Measurements from ENCODE around the gene TTC6. TPM values are rescaled to one million over a fixed set of nuclear protein-coding genes. Genes with fewer than 3 reads are reported as not detected.

The TTC6 gene
- total and polyA plus RNA-seq, 10 of the 15 experiments (the other 5 are each of a cell fraction or from before 2014, with no cell fraction given) = not detected

DNA sequence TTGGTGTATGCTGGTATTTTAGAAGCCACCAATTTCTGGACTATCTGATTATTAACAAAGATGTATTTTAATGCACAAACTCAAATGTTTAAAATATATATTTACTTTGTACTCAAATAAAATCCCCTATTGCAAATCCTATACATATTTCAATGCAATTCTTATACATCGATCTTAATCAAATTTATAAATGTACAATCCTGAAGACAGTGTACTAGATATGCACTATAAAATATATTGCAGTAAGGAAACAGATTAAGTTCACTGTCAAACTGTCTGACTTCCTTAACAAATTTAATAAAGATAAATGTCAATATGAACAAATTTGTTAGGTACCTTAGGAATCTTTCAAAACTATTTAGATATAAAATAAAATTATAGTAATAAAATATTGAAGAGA lies 44.3 kb upstream of the TTC6 start:
- ChIA-PET RAD21 (ENCODE audit: unreplicated experiment) (no interaction called here), SMC1A (ENCODE audit: uncharacterized antibody, unreplicated experiment) (no interaction called here), POLR2A (no interaction called here), CTCF (no interaction called here)
- ATAC-seq = no peak
- DNase-seq (ENCODE audit: low read depth, low spot score) = no peak
- H3K4me3 ChIP-seq = no peak overlapping the region
- BruUV-seq (replicated peaks) = no TSS peak
- no peak overlapping the region for H3K27ac ChIP-seq (ENCODE audit: control insufficient read depth, insufficient read depth)
- H3K4me2 ChIP-seq (ENCODE audit: control insufficient read depth, insufficient read depth) = no peak overlapping the region
- H3K79me2 ChIP-seq (ENCODE audit: control insufficient read depth, insufficient read depth, low read length) = no peaks in the 10 kb centered on the region
- in situ Hi-C loops (cut with MboI) = no loop called here
- 43% methylated on average over 1 of the region's 1 CpG for WGBS (ENCODE audit: insufficient coverage, insufficient replicate concordance, low lambda C conversion rate, missing lambda C conversion rate)
- TF ChIP-seq, protein P1, sequence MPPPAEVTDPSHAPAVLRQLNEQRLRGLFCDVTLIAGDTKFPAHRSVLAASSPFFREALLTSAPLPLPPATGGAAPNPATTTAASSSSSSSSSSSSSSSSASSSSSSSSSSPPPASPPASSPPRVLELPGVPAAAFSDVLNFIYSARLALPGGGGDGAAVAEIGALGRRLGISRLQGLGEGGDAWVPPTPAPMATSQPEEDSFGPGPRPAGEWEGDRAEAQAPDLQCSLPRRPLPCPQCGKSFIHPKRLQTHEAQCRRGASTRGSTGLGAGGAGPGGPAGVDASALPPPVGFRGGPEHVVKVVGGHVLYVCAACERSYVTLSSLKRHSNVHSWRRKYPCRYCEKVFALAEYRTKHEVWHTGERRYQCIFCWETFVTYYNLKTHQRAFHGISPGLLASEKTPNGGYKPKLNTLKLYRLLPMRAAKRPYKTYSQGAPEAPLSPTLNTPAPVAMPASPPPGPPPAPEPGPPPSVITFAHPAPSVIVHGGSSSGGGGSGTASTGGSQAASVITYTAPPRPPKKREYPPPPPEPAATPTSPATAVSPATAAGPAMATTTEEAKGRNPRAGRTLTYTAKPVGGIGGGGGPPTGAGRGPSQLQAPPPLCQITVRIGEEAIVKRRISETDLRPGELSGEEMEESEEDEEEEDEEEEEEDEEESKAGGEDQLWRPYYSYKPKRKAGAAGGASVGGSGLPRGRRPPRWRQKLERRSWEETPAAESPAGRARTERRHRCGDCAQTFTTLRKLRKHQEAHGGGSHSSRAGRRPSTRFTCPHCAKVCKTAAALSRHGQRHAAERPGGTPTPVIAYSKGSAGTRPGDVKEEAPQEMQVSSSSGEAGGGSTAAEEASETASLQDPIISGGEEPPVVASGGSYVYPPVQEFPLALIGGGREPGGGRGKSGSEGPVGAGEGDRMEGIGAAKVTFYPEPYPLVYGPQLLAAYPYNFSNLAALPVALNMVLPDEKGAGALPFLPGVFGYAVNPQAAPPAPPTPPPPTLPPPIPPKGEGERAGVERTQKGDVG (CRISPR knock-in tag; IDR thresholded peaks at IDR 0.05) = no peak
- TF ChIP-seq YBX1 (IDR thresholded peaks at IDR 0.05) (no peak), LARP7 (IDR thresholded peaks at IDR 0.05) (no peak), TCF12 (IDR thresholded peaks at IDR 0.05; ENCODE audit: low read depth, low read length) (no peak)
- H4K20me1 ChIP-seq (ENCODE audit: control insufficient read depth, insufficient read depth) = no peaks in the 10 kb centered on the region
- H3K27me3 ChIP-seq (replicated peaks in 1 of 2; ENCODE audit: control insufficient read depth in 2 of 2, insufficient read depth in 2 of 2, low read length in 1 of 2) = no peaks in the 10 kb centered on the region
- intact Hi-C loops (cut with micrococcal nuclease; ENCODE audit: unreplicated experiment) = no loop called here
- H3K9me3 ChIP-seq (replicated peaks; ENCODE audit: control insufficient read depth, insufficient read depth, low read length) = no peaks in the 10 kb centered on the region
- H3K36me3 ChIP-seq (ENCODE audit: control insufficient read depth in 2 of 2, insufficient read depth in 2 of 2, low read length in 1 of 2) = no peaks in the 10 kb centered on the region
- no peaks in the 10 kb centered on the region for H3K4me1 ChIP-seq (ENCODE audit: control insufficient read depth, insufficient read depth, low read length)
- H3K9ac ChIP-seq (ENCODE audit: control insufficient read depth, insufficient read depth, low read length) = no peak overlapping the region
- no peak for FAIRE-seq
- H2AFZ ChIP-seq (ENCODE audit: control insufficient read depth, low read depth, low read length) = no peak overlapping the region

GRCh38 chr14:37553935-37554550 lies 41.4 kb upstream of the TTC6 start:
- Histone ChIP-seq H3K9me3 (replicated peaks; ENCODE audit: control insufficient read depth, insufficient read depth, low read length) (no peaks in the 10 kb centered on the region), H3K4me1 (ENCODE audit: control insufficient read depth, insufficient read depth, low read length) (no peaks in the 10 kb centered on the region), H3K4me2 (ENCODE audit: control insufficient read depth, insufficient read depth) (no peak overlapping the region), H3K4me3 (no peak overlapping the region), H2AFZ (ENCODE audit: control insufficient read depth, low read depth, low read length) (no peak overlapping the region), H3K9ac (ENCODE audit: control insufficient read depth, insufficient read depth, low read length) (no peak overlapping the region), H3K27ac (ENCODE audit: control insufficient read depth, insufficient read depth) (no peak overlapping the region), H3K27me3 (replicated peaks in 1 of 2; ENCODE audit: control insufficient read depth in 2 of 2, insufficient read depth in 2 of 2, low read length in 1 of 2) (no peaks in the 10 kb centered on the region), H3K79me2 (ENCODE audit: control insufficient read depth, insufficient read depth, low read length) (no peaks in the 10 kb centered on the region), H3K36me3 (ENCODE audit: control insufficient read depth in 2 of 2, insufficient read depth in 2 of 2, low read length in 1 of 2) (no peaks in the 10 kb centered on the region), H4K20me1 (ENCODE audit: control insufficient read depth, insufficient read depth) (no peaks in the 10 kb centered on the region)
- ATAC-seq (no peak), DNase-seq (ENCODE audit: low read depth, low spot score) (no peak), FAIRE-seq (no peak)
- 0% methylated on average over 1 of the region's 1 CpG for WGBS (ENCODE audit: insufficient coverage, insufficient replicate concordance, low lambda C conversion rate, missing lambda C conversion rate)
- ChIA-PET RAD21 (ENCODE audit: unreplicated experiment) (no interaction called here), CTCF (no interaction called here), SMC1A (ENCODE audit: uncharacterized antibody, unreplicated experiment) (no interaction called here), POLR2A (no interaction called here)
- in situ Hi-C loops (cut with MboI) (no loop called here), intact Hi-C loops (cut with micrococcal nuclease; ENCODE audit: unreplicated experiment) (no loop called here)
- no TSS peak for BruUV-seq (replicated peaks)
- no peak for TF ChIP-seq BMI1 (IDR thresholded peaks at IDR 0.05; ENCODE audit: borderline replicate concordance)
- no peak for TF ChIP-seq HCFC1 (IDR thresholded peaks at IDR 0.05; ENCODE audit: low read length)
- no peak for TF ChIP-seq SRF (IDR thresholded peaks at IDR 0.05; ENCODE audit: low read depth in 2 of 2, low read length in 2 of 2)
- TF ChIP-seq FOXK2 (IDR thresholded peaks at IDR 0.05) = no peak
- TF ChIP-seq PML (IDR thresholded peaks at IDR 0.05; ENCODE audit: low read length) = no peak
- no peak for TF ChIP-seq ZNF217 (IDR thresholded peaks at IDR 0.05)
- no peak for TF ChIP-seq BCLAF1 (IDR thresholded peaks at IDR 0.05)

All from GM12878 (cell line).